HFFc6 (cell line): ENCODE results near the gene PCDHGA9. TPM values are rescaled to one million over a fixed set of nuclear protein-coding genes. Genes with fewer than 3 reads are reported as not detected.
"Not testable (repeated sequence)": the region's sequence is repeated elsewhere in the genome, so short reads cannot be mapped to it uniquely, and the experiment has no call there.

Experiments used
- DNase-seq: peaks from one replicate; pipeline ENCODE4 v3.0.0-alpha.2; 2018
- H3K27ac Mint-ChIP-seq: 2 replicates; pipeline ENCODE4 v1.8.0; 2020; ENCODE audit warnings: mild to moderate bottlenecking, mixed read lengths
- H3K27me3 Mint-ChIP-seq: 2 replicates; pipeline ENCODE4 v1.8.0; 2021; ENCODE audit warnings: mild to moderate bottlenecking, moderate library complexity, mixed read lengths; ENCODE audit not compliant: insufficient read depth
- H3K36me3 Mint-ChIP-seq: 2 replicates; pipeline ENCODE4 v1.8.0; 2021; ENCODE audit warnings: low read depth, mixed read lengths
- H3K4me1 Mint-ChIP-seq: 2 replicates; pipeline ENCODE4 v1.8.0; 2020; ENCODE audit warnings: low read depth, mixed read lengths
- H3K4me3 Mint-ChIP-seq: 2 replicates; pipeline ENCODE4 v1.8.0; 2020; ENCODE audit warnings: mild to moderate bottlenecking, moderate library complexity, mixed read lengths
- H3K9me3 Mint-ChIP-seq: 2 replicates; pipeline ENCODE4 v1.8.0; 2020; ENCODE audit warnings: mild to moderate bottlenecking, mixed read lengths
- CTCF ChIP-seq: fragments of 200-600 bp; sonication (generic); IDR thresholded peaks from 2 replicates; pipeline ENCODE4 v1.5.0; 2021; ENCODE audit warnings: antibody characterized with exemption, mild to moderate bottlenecking
- total RNA-seq, 6 experiments: library from RNA; stranded (reverse); fragmentation: NEBNext Ultra II Directional; extraction: Animal tissue kit (Norgen Biotek cat#: 25700); gene quantifications; 2 replicates in 1 of 6; 3 replicates in 5 of 6; pipeline ENCODE4 v1.2.3, GENCODE V29; 2021

The PCDHGA9 gene
- total RNA-seq, 6 experiments from 2014 or later: 0.69 to 1.6 (median 0.88) TPM

DNA sequence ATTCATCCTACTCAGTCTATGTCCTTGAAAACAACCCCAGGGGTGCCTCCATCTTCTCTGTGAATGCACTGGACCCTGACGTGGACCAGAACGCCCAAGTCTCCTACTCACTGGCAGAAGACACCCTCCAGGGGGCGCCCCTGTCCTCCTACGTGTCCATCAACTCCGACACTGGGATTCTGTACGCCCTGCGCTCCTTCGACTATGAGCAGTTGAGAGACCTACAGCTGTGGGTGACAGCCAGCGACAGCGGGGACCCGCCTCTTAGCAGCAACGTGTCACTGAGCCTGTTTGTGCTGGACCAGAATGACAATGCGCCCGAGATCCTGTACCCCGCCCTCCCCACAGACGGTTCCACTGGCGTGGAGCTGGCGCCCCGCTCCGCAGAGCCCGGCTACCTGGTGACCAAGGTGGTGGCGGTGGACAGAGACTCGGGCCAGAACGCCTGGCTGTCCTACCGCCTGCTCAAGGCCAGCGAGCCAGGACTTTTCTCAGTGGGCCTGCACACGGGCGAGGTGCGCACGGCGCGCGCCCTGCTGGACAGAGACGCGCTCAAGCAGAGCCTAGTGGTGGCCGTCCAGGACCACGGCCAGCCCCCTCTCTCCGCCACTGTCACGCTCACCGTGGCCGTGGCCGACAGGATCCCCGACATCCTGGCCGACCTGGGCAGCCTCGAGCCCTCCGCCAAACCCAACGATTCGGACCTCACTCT lies 27.0 kb upstream of the PCDHGA9 start:
- not testable (repeated sequence) for H3K27ac Mint-ChIP-seq, DNase-seq, H3K27me3 Mint-ChIP-seq, H3K4me3 Mint-ChIP-seq, H3K4me1 Mint-ChIP-seq
- peak; percentile 26; the same call in 1 of the 2 replicates for TF ChIP-seq CTCF
- H3K9me3 Mint-ChIP-seq: peaks cover 56% of the 10 kb centered on the region
- H3K36me3 Mint-ChIP-seq: peaks cover 56% of the 10 kb centered on the region

GRCh38 chr5:141382469-141383294 lies 19.9 kb upstream of the PCDHGA9 start, which contains the start of gene PCDHGA7:
TSS of gene PCDHGA7 (plus strand) at chr5:141382742. CDS start at chr5:141382900, 158 bp downstream.
- peak within 1 kb of the TSS; percentile 95 for H3K4me3 Mint-ChIP-seq
- H3K27me3 Mint-ChIP-seq: no peaks in the 10 kb centered on the region
- no peak for DNase-seq
- H3K27ac Mint-ChIP-seq: peak within 1 kb of the TSS; percentile 87
- peaks cover 13% of the 10 kb centered on the region; the same call in 1 of the 2 replicates for H3K4me1 Mint-ChIP-seq
- H3K9me3 Mint-ChIP-seq: peaks cover 53% of the 10 kb centered on the region
- peaks cover 47% of the 10 kb centered on the region for H3K36me3 Mint-ChIP-seq
- peak; percentile 70 for TF ChIP-seq CTCF

GRCh38 chr5:141383345-141383744 lies 19.2 kb upstream of the PCDHGA9 start:
- TF ChIP-seq CTCF: no peak
- H3K4me3 Mint-ChIP-seq: peak overlapping the region; percentile 95
- peaks cover 49% of the 10 kb centered on the region for H3K36me3 Mint-ChIP-seq
- peaks cover 15% of the 10 kb centered on the region; the same call in 1 of the 2 replicates for H3K4me1 Mint-ChIP-seq
- H3K27ac Mint-ChIP-seq: no peak overlapping the region; the same call in 1 of the 2 replicates
- peaks cover 56% of the 10 kb centered on the region for H3K9me3 Mint-ChIP-seq
- H3K27me3 Mint-ChIP-seq: no peaks in the 10 kb centered on the region
- no peak for DNase-seq

- TF ChIP-seq CTCF: no peak
- peaks cover 59% of the 10 kb centered on the region for H3K36me3 Mint-ChIP-seq
- H3K4me3 Mint-ChIP-seq: no peak overlapping the region
- H3K9me3 Mint-ChIP-seq: peaks cover 67% of the 10 kb centered on the region
- no peak overlapping the region for H3K27ac Mint-ChIP-seq
- no peaks in the 10 kb centered on the region for H3K27me3 Mint-ChIP-seq
- no peak for DNase-seq
- peaks cover 22% of the 10 kb centered on the region; the same call in 1 of the 2 replicates for H3K4me1 Mint-ChIP-seq
Measured at GRCh38 chr5:141384471-141385267, 17.9 kb upstream of the PCDHGA9 start.
